Activated CD4-positive, alpha-beta T cell treated with anti-CD3 and anti-CD28 coated beads, Interleukin-2, amount 50 U/mL, for 4 hours (primary cell): ENCODE results near the gene KLHL10.

ENCODE experiments used
- DNase-seq, 2 experiments: peaks; one replicate each; pipeline ENCODE4 v3.0.0-alpha.2; 2020

The KLHL10 gene

DNA sequence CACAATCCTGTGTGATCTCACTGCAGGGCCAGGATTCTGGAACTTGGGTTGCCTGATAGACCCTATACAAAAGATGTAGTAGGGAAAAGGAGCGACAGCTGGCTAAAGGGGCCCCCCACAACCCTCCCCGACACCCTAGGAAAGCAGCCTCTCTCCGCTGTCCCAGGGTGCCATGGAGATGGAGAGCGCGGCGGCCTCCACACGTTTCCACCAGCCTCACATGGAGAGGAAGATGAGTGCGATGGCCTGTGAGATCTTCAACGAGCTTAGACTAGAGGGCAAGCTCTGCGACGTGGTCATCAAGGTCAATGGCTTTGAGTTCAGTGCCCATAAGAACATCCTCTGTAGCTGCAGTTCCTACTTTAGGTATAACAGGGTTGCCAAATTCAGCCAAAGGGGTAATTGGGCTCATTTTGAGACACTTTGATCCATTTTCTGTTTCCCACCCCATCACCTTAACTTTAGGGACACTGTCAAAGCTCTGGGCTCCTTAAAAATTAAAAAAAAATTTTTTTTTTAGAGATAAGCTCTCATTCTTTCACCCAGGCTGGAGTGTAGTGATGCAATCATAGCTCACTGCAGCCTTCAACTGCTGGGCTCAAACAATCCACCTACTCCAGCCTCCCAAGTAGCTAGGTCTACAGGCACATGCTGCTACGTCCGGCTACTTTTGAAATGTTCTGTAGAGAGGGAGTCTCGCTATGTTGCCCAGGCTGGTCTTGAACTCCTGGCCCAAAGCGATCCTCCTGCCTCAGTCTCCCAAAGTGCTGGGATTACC, at the start of gene KLHL10:
KLHL10 (plus strand) TSS at position 65 of the 778 bp plus-strand sequence; CDS start at position 173, 108 bp downstream.
- DNase-seq = no peak

DNA sequence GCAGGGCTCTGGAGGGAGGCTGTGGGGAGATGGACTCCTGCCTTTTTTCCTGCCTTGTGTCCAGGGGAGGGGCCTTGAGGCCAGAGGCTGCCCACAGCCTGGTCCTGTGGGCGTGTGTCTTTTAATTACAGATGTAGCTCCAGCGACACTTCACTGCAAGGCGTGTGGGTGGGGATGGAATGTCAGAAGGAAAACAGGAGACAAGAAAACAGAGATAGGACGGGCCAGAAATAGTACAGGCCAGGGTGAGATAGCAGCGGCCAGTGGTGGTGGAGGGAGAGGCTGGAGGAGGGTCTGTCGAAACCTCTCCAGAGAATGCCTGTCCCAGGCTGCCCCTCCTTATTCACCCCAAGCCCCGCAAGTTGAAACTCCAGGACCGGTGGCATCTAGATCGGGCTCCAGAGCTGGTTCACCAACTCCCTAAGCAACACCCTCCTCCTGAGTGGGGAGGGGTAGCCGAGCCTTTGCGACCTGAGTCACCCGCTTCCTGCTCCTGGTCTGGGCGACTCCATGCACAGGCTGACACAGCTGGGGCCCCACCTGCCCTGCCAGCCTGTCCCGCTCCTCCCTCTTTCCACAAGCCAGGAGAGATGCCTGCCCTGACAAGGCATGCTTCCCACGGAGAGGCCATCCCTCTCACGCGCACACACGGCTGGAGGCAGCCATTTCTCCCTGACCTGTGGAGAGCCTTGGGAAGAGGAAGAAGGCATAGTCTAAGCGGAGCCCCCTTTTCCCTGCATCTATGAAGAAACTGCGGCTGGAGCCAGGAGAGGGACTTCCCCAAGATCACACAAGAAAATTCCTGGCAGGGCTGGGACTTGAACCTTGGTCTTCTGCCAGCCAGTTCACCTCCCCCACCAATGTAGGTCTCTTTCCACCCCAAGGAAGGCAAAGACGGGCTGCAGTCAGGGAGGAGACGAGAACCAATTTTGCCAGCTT, 44.5 kb upstream of the KLHL10 start:
- DNase-seq = no peak

DNA sequence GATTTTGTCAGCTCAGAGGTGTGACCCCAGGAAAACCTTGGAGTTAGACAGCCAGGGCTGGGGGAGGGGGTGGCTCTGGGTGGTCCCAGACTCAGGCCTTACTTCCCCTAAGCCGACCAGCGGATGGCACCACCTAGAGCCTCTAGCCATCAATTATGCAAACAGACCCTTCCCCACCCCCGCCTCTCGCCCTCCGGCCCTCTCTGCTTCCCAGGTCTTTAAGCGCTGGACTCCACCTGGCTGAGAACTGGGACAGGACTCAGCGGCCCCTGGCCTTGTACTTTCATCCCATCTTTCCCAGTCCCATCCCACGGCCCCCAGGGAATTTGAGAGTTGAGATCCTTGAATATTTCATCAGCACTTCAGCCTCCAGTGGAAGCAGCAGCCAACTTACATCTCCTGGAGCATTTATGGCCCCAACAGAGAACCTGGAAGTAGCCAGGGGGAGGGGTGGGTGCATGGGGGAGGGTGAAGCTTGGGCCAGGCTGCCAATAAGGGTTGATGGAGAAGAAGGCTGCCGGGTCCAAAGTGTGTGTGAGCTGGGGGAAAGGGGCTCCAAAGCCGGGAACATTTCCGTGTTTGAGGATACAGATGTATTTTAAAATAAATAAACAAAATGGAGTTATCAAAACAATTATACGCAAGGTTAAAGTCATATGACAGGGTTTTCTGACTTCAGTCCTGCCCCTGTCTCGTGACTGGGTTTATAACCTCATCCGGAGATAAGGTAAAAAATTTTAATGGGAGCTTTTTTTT, 43.7 kb upstream of the KLHL10 start:
- no peak for DNase-seq

DNA sequence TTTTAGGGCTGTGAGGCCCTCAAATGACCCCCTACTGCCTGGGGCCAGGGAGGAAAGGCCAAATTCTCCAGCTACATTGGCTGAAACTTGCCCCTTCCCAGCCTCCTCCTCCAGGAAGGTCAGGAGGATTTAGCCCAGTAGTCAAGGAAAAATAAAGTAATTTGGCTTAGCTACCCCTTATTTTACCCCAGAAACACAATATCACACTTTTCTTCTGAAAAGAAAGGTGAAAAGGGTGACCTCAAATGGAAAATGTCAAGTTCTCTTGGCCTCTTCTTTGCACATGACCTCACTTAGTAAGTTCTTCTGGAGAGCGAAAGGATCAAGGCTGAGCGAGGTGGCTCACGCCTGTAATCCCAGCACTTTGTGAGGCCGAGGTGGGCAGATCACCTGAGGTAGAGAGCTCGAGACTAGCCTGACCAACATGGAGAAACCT, 43.1 kb upstream of the KLHL10 start:
- DNase-seq = no peak

DNA sequence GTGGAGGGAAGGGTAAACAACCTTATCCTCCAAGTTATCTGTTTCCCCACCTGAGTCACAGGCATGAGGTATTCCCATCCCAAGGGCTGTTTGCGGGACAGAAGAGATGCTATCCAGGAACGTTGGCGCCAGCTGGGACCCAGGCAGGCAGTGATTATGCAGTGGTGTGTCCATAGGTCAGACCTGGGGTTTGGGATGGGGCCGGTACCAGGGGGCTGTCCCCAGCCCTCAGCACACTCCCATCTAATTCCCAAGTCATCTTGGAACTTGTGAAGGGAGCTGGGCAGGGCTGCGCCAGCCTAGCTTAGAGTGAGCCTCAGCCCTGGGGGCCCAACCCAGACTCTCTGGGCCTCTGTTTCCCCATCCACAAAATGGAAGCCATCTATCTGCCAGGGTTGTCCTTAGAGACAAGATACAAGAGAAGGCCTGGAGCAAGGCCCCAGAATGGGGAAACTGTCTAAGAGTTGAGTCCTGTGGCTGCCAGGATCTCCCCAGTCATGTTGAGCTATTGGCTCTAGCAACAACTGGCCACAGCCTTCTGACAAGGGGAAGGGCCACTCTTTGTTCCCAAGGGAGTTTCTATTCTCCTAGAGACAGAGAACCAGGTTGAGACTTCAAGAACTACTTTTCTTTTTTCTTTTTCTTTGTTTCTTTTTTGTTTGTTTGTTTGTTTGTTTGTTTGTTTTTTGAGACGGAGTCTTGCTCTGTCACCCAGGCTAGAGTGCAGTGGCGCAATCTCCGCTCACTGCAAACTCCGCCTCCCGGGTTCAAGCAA, 41.3 kb upstream of the KLHL10 start:
- no peak for DNase-seq

DNA sequence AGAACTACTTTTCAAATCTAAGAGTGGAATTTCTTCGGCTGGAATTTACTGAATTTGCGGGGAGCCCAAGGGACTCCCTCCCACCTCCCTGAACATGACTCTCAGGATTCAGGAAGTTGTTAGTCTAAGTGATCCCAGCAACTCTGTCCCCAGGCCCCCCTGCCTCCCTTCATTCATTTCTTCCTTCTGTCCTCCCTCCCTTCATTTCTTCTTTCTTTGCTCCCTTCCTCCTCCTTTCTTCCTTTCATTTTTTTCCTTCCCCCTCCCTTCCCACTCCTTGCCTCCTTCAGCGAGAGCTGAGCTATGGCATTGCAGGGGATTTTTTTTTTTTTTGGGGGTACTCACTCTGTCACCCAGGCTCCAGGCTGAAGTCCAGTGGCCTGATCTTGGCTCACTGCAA, 40.2 kb upstream of the KLHL10 start:
- DNase-seq = no peak

DNA sequence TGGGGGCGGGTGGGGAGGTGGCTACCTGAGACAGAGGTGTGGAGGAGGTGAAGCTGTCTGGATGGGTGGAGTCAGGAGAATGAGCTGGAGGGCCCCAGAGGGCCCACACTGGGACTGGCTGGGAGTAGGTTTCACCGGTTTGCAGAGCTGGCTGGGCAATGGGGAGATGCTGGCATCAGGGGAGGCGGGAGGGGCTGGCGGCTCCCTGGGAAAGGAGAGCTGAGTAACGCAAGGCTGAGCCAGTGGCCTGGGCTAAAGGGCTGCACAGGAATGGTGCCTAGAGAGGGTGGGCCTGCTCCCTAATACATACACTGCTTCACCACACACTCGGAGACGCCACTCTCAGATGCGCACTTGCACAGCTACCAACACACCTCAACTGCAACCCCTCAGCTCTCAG, 38.3 kb upstream of the KLHL10 start:
- DNase-seq = no peak

DNA sequence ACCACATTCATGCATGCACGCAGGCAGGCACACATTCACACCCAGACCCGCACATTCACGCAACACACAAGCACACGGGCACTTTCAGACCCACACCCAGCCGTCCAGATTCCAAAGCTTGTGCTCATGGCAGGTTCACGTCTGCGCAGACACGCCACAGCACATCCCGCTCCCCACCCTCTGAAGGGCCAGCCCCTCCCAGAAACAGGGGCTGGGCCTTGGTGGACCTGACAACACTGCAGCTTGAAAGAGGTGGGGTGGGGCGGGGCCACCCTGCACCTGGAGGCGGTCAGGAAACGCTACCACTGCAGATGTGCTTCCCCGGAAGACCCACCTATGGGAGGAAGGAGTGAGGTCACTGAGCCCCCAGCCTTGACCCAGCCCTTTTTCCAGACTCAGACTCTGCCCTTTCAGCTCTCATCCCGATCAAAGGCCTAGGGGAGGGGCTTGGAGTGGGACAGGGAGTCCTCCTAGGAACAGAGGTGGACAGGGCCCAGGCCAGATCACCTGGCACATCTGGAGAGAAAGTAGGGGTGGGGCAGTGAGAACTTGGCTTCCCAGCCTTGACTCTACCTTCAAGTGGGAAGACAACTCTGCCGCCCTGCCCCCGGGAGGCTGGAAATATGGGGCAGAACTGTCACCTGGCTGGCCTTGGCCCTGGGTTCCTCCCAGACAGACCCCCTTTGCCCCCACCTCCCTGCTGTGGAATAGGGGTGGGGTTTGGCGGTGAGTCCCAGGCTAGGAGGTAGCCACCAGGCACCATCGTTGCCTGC, 36.8 kb upstream of the KLHL10 start:
- DNase-seq = no peak

DNA sequence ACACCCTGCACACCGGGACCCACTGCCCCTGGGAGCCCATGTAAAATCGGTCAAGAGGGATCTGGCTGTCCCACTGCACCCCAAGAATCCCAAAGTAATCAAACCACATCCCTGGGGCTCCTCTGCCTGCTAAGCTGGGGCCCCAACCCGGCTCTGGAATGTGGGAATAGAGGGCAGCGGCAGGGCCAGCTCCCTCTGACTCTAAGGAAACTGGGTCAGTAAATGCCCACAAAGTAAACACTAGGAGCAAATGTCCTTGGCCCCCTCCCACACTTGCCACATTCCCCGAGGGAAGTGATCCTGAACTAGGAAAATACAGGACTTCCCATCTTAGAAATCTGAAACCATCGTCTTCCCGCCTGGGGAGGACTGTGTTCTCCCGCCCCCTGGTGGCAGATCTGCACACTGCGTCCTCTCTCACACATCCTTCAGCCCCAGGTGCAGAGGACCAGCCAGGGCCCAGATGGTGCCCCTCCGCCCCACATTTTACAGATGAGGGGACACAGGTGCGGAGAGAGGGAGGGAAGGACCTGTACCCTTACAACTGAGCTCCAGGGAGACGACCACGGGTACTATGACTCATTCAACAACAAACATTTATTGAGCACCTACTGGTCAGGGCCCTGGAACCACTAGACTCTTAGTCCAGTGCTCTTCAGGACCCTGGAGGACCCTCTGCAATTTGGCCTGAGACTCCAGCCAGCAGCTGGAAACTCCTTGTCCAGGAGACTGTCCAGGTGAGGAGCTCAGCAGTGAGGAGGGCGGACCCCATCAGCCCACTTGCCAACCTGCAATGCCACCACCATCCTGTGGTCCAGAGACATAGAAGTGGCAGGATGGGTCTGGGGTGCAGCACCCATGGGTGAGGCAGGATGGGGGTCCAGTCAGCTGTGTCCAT, 36.0 kb upstream of the KLHL10 start:
- DNase-seq = peak; percentile 71 to 73

DNA sequence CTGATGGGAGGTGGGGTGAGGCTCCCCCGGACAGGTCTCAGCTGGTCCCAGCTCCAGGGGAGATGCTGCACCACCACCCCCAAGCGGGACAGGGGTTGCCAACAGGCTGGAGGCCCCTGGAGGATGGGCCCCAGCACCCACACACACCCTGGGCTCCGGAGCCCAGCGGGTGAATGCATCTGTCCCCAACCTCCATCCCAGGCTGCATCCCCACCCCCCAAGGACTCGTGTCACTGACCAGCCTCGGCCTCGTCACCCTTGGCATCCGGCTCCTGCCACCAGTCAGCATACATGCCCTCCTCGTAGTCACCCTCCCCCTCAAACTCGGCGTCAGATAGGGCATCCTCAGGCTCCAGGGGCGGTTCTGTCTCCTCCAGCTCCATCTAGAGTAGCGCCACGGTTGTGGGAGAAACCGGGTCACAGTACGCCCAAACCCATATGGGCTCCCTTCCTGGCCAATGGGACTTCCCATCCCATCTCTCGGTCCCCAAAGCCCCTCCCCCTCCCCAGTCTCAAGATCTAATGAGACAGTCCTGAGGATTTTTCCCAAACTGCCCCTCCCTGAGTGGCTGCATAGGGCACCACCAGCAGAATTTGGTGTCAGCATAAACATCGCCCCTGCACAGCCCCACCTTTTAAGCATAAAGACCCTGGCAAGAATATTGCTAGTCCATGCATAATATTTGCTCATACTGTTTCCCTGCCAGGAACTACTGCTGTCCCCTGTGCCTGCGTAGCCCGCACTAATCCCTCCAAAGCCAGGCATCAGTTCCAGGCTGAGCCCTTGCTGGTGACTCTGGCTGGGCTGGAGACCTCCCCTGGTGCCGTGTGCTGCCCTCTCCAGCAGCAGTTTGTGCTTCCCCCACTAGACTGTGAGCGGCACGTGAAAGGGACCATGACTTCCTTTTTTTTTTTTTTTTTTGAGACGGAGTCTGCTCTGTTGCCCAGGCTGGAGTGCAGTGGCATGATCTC, 34.3 kb upstream of the KLHL10 start:
- no peak for DNase-seq

DNA sequence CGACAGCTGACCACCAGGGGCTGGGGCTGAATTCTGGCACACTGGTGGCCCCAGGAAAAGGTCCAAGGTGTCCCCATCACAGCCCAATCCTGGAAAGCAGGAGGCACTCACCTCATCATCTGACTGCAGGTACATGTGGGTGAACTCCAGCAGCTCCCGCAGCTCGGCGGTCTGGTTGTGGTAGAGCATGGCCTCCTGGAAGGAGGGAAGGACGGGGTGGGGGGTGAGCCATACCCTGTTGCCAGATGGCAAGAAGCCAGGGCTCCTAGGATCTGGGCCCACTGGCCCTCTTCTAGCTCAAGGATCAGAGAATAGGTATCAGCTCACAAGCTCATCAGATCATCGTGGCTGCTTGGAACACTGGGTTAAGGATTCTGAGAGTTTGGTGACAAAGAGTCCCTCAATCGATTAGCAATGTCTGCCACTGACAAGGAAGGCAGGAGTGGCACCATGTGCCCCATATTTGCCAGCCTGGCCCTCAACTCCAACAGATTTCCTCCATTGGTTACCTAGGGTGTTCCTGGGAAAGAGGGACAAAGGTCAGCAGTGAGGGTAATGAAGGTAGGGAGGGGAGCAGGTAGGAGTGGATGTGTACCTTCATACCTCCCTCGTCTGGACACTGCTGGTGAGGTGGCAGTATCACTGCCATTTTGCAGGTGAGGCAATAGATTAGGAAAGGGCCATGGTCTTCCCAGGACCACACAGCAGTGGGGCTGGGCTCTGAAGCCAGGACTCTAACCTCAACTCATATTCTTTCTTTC, 30.8 kb upstream of the KLHL10 start:
- no peak for DNase-seq

DNA sequence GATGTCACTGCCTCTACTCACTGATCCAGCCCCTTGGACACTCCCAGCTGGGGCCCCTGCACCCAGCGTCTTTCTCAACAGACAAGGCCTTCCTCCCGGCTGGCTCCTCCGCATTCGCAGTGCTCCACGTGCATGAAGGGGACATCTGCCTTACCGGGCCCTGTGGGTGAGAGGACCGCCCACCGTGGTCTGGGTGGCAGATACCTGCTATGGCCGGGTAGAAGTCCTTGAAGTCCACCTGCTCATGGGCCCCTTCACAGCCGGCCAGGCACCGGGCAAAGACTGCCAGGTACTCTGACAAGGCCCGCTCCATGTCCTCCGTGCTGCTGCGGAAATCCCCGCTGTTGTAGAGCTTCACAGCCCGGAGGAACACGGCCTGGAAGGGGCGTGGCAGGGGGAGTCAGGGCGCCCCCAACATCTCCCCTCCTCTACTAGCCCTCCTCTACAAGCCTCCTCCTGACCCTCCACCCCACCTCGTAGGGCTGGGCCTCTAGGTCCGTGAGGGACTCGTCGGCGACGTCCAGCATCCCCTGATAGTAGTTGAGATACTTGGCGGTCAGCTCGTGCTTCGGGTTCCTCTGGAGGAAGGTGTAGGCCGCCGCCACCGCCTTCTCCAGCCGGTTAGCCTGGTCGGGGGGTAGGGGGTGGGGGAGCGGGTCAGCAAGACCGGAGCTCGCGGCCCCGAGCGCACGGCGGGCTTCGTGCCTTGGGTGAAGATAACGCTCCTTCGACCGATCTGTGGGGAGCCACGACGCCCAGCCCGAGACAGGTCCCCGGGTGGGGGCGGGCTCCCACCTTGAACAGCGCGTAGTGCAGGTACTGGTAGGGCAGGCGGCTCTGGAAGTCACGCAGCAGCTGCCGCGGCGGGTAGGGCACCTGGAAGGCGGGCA, 26.7 kb upstream of the KLHL10 start:
- peak in 1 of 2 experiments; percentile 23 for DNase-seq

DNA sequence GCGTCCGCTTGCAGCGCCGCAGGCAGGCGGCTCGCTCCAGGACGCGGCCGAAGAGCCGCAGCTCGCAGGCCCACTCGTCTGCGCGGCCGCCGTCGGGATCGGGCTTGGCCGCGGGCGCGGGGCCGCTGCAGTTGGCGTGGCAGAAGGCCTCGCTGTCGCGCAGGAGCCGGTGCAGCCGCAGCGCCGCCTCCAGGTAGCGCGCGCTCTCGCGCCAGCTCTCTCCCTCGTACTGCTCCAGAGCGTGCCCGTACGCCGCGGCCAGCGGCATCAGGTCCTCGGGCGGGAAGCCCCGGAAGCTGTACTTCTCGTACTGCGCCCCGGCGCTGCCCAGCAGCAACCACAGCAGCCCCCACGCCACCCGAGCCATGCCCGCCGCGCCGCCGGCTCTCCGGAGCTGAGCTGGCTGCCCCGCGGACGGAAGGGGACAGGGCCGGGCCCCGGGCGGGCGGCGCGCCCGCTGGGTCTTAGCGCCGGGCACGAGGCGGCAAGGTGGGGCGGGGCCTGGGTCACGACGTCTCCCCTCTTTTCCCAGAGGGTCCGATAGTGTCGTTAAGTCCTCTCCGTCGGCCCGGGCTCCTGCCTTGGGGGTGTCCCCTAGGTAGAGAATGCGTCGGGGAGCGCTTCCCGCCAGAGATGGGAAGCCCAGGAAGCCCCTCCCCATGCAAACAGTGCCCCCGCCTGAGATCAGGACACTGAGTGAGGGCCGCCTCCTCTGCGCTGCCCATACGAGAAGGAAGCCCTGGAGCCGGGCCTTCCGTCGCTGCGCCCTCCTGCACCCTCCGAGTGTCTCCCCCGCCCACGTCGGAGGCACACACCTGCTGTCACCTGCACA, 25.9 kb upstream of the KLHL10 start, which contains the start of gene P3H4:
P3H4 (minus strand) TSS at position 401 of the 832 bp plus-strand sequence; CDS start at position 367, 34 bp downstream.
- DNase-seq = peak; percentile 61 to 62

DNA sequence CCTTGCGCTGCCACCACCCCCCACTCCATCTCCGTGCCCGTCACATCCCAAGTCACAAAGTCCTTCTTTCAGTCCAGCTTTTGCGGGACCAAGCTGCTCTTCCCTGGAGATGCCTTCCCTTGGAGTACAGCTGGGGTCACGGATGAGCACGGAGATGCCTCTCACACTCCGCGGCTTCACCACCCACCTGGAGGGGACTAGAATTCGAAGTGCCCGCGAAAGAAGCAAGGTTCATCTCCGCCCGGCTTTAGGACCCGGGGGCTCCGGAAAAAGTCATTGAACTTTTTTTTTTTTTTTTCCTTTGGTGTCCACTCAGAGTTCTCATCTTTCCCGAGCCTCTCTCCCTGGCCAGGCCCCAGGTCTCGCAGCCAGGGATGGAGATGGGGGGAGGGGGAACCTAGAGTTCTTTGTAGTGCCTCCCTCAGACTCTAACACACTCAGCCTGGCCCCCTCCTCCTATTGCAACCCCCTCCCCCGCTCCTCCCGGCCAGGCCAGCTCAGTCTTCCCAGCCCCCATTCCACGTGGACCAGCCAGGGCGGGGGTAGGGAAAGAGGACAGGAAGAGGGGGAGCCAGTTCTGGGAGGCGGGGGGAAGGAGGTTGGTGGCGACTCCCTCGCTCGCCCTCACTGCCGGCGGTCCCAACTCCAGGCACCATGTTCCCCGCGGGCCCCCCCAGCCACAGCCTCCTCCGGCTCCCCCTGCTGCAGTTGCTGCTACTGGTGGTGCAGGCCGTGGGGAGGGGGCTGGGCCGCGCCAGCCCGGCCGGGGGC, 25.1 kb upstream of the KLHL10 start, which contains the start of gene FKBP10:
FKBP10 (plus strand) TSS at position 624 of the 771 bp plus-strand sequence; CDS start at position 655, 31 bp downstream.
- peak; percentile 8 to 28 for DNase-seq

DNA sequence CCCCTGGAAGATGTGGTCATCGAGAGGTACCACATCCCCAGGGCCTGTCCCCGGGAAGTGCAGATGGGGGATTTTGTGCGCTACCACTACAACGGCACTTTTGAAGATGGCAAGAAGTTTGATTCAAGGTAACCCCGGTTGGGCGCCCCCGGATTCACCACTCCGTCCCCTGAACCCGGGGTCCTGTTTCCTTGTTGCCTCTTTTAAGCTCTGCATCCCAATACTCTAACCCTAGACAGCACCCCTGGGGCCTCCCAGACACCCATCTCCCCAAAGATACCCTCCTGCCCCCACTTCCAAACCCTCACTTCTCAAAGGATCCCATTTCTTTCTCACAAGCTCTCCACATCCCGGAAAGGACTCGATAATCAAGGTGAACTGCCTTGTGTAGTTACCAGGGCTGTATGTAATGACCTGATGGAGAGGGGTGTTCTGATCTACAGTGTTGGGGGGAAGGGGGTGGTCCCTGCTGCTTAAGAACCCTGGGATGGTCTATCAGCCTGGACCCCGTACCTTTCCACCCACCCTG, 24.4 kb upstream of the KLHL10 start:
- DNase-seq = no peak
